ENCODE data around the gene SLC9A4.
"Not testable (repeated sequence)": the region's sequence is repeated elsewhere in the genome, so short reads cannot be mapped to it uniquely, and the experiment has no call there.

DNA sequence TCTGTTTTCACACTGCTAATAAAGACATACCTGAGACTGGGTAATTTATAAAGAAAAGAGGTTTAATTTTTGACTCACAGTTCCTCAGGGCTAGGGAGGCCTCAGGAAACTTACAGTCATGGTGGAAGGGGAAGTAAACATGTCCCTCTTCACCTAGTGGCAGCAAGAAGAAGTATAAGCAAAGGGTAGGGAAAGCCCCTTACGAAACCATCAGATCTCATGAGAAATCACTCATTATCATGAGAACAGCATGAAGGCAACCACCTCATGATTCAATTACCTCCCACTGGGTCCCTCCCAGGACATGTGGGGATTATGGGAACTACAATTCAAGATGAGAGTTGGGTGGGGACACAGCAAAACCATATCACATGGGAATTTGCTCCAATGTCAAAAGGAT is 89.5 kb downstream of the SLC9A4 start:
- TF ChIP-seq, protein P1, sequence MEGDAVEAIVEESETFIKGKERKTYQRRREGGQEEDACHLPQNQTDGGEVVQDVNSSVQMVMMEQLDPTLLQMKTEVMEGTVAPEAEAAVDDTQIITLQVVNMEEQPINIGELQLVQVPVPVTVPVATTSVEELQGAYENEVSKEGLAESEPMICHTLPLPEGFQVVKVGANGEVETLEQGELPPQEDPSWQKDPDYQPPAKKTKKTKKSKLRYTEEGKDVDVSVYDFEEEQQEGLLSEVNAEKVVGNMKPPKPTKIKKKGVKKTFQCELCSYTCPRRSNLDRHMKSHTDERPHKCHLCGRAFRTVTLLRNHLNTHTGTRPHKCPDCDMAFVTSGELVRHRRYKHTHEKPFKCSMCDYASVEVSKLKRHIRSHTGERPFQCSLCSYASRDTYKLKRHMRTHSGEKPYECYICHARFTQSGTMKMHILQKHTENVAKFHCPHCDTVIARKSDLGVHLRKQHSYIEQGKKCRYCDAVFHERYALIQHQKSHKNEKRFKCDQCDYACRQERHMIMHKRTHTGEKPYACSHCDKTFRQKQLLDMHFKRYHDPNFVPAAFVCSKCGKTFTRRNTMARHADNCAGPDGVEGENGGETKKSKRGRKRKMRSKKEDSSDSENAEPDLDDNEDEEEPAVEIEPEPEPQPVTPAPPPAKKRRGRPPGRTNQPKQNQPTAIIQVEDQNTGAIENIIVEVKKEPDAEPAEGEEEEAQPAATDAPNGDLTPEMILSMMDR (IDR thresholded peaks at IDR 0.05), result peak in 1 of 6 experiments; percentile 8
- TF ChIP-seq POLR2A (IDR thresholded peaks at IDR 0.05), result not testable (repeated sequence)

Measured in esophagus squamous epithelium (tissue), 4 donors.